ENCODE measurements around the gene TUBE1.
"Not testable (repeated sequence)": the region's sequence is repeated elsewhere in the genome, so short reads cannot be mapped to it uniquely, and the experiment has no call there.

Gene TUBE1

DNA sequence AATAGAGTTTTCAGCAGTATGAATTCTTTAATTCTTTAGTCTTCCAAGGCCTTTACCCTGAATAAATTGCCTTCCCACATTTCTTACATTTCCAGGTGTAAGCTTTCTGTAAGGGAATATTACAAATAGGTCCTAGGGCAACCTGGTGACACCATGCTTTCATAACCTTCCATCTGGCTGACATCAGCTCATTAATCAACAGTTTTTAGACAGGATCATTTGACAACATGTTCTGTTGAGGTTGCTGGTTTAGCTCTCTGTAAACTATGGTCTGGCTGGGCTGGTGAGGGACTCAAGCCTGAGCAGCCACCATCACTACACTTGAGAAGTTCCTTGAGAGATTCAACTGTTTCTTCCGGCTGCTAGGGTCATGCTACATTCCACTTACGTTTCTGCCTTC is 19.3 kb upstream of the TUBE1 start:
- no peaks in the 10 kb centered on the region for H3K4me1 ChIP-seq (ENCODE audit: insufficient read depth, low read length, poor library complexity, severe bottlenecking)
- no peak overlapping the region for H3K9ac ChIP-seq (ENCODE audit: low read depth, low read length, poor library complexity, severe bottlenecking)
- H2AFZ ChIP-seq (ENCODE audit: low read length), result no peak overlapping the region
- H3K79me2 ChIP-seq (ENCODE audit: insufficient read depth, low read length), result no peaks in the 10 kb centered on the region
- no peaks in the 10 kb centered on the region for H4K20me1 ChIP-seq (ENCODE audit: insufficient read depth, low read length, poor library complexity, severe bottlenecking)
- H3K9me2 ChIP-seq (replicated peaks; ENCODE audit: low read depth, low read length), result no peaks in the 10 kb centered on the region
- H3K9me3 ChIP-seq (ENCODE audit: insufficient read depth, low read depth, low read length), result no peaks in the 10 kb centered on the region
- no peaks in the 10 kb centered on the region for H3K27me3 ChIP-seq (ENCODE audit: insufficient read depth, low read length, poor library complexity, severe bottlenecking)
- H3K4me3 ChIP-seq (ENCODE audit: low read length, poor library complexity, severe bottlenecking), result no peak overlapping the region
- H3K4me2 ChIP-seq (ENCODE audit: low read depth, low read length, poor library complexity, severe bottlenecking), result no peak overlapping the region
- TF ChIP-seq CTCF (conservative IDR thresholded peaks at IDR 0.05; ENCODE audit: low read length) (no peak), EZH2phosphoT487 (IDR thresholded peaks at IDR 0.05; ENCODE audit: borderline replicate concordance) (no peak)
- no peaks in the 10 kb centered on the region for H3F3A ChIP-seq (ENCODE audit: low read depth)
- no peaks in the 10 kb centered on the region for H3K36me3 ChIP-seq (ENCODE audit: insufficient read depth, low read length)

DNA sequence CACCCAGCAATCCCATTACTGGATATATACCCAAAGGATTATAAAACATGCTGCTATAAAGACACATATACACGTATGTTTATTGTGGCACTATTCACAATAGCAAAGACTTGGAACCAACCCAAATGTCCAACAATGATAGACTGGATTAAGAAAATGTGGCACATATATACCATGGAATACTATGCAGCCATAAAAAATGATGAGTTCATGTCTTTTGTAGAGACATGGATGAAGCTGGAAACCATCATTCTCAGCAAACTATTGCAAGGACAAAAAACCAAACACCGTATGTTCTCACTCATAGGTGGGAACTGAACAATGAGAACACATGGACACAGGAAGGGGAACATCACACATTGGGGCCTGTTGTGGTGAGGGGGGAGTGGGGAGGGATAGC is 18.7 kb upstream of the TUBE1 start:
- not testable (repeated sequence) for H3K9ac ChIP-seq (ENCODE audit: low read depth, low read length, poor library complexity, severe bottlenecking)

GRCh38 chr6:112100561-112100960 is 13.3 kb upstream of the TUBE1 start:
- H3K9me3 ChIP-seq (ENCODE audit: insufficient read depth, low read depth, low read length), result no peaks in the 10 kb centered on the region
- H3K9ac ChIP-seq (ENCODE audit: low read depth, low read length, poor library complexity, severe bottlenecking), result no peak overlapping the region
- no peaks in the 10 kb centered on the region for H3K79me2 ChIP-seq (ENCODE audit: insufficient read depth, low read length)
- no peaks in the 10 kb centered on the region for H3F3A ChIP-seq (ENCODE audit: low read depth)
- H3K27me3 ChIP-seq (ENCODE audit: insufficient read depth, low read length, poor library complexity, severe bottlenecking), result no peaks in the 10 kb centered on the region
- no peaks in the 10 kb centered on the region for H3K4me1 ChIP-seq (ENCODE audit: insufficient read depth, low read length, poor library complexity, severe bottlenecking)
- H3K4me2 ChIP-seq (ENCODE audit: low read depth, low read length, poor library complexity, severe bottlenecking), result no peak overlapping the region
- no peak for TF ChIP-seq EZH2phosphoT487 (IDR thresholded peaks at IDR 0.05; ENCODE audit: borderline replicate concordance)
- TF ChIP-seq CTCF (conservative IDR thresholded peaks at IDR 0.05; ENCODE audit: low read length), result no peak
- H3K4me3 ChIP-seq (ENCODE audit: low read length, poor library complexity, severe bottlenecking), result no peak overlapping the region
- no peaks in the 10 kb centered on the region for H4K20me1 ChIP-seq (ENCODE audit: insufficient read depth, low read length, poor library complexity, severe bottlenecking)
- no peak overlapping the region for H2AFZ ChIP-seq (ENCODE audit: low read length)
- H3K36me3 ChIP-seq (ENCODE audit: insufficient read depth, low read length), result no peaks in the 10 kb centered on the region
- no peaks in the 10 kb centered on the region for H3K9me2 ChIP-seq (replicated peaks; ENCODE audit: low read depth, low read length)

More for the DNA sequence above, 18.7 kb upstream of the TUBE1 start:
- H3K79me2 ChIP-seq (ENCODE audit: insufficient read depth, low read length); H3K9me3 ChIP-seq (ENCODE audit: insufficient read depth, low read depth, low read length); H3K4me1 ChIP-seq (ENCODE audit: insufficient read depth, low read length, poor library complexity, severe bottlenecking); H3K27me3 ChIP-seq (ENCODE audit: insufficient read depth, low read length, poor library complexity, severe bottlenecking); H3K9me2 ChIP-seq (replicated peaks; ENCODE audit: low read depth, low read length); H4K20me1 ChIP-seq (ENCODE audit: insufficient read depth, low read length, poor library complexity, severe bottlenecking); H3K4me3 ChIP-seq (ENCODE audit: low read length, poor library complexity, severe bottlenecking); H3K36me3 ChIP-seq (ENCODE audit: insufficient read depth, low read length); H3F3A ChIP-seq (ENCODE audit: low read depth); H2AFZ ChIP-seq (ENCODE audit: low read length); H3K4me2 ChIP-seq (ENCODE audit: low read depth, low read length, poor library complexity, severe bottlenecking): not testable (repeated sequence)

- H3F3A ChIP-seq (ENCODE audit: low read depth), result no peaks in the 10 kb centered on the region
Measured at GRCh38 chr6:112096901-112097300, 9.6 kb upstream of the TUBE1 start.

More at GRCh38 chr6:112096901-112097300, 9.6 kb upstream of the TUBE1 start:
- Histone ChIP-seq H3K36me3 (ENCODE audit: insufficient read depth, low read length) (no peaks in the 10 kb centered on the region), H3K9ac (ENCODE audit: low read depth, low read length, poor library complexity, severe bottlenecking) (no peak overlapping the region), H3K9me2 (replicated peaks; ENCODE audit: low read depth, low read length) (no peaks in the 10 kb centered on the region), H4K20me1 (ENCODE audit: insufficient read depth, low read length, poor library complexity, severe bottlenecking) (no peaks in the 10 kb centered on the region), H3K4me3 (ENCODE audit: low read length, poor library complexity, severe bottlenecking) (no peak overlapping the region), H2AFZ (ENCODE audit: low read length) (no peak overlapping the region), H3K4me2 (ENCODE audit: low read depth, low read length, poor library complexity, severe bottlenecking) (no peak overlapping the region), H3K4me1 (ENCODE audit: insufficient read depth, low read length, poor library complexity, severe bottlenecking) (no peaks in the 10 kb centered on the region), H3K9me3 (ENCODE audit: insufficient read depth, low read depth, low read length) (no peaks in the 10 kb centered on the region), H3K79me2 (ENCODE audit: insufficient read depth, low read length) (no peaks in the 10 kb centered on the region), H3K27me3 (ENCODE audit: insufficient read depth, low read length, poor library complexity, severe bottlenecking) (no peaks in the 10 kb centered on the region)
- TF ChIP-seq CTCF (conservative IDR thresholded peaks at IDR 0.05; ENCODE audit: low read length), result no peak
- TF ChIP-seq EZH2phosphoT487 (IDR thresholded peaks at IDR 0.05; ENCODE audit: borderline replicate concordance), result no peak

Measured in Loucy (cell line).